SK-N-SH treated with all-trans-retinoic acid at 6 μM for 48 hours (cell line): Measurements from ENCODE around the gene HOXC9.

Source experiments
- ARNTL ChIP-seq: fragments of 450-650 bp; formaldehyde crosslinking; IDR thresholded peaks from 2 replicates; pipeline ENCODE4 v1.5.0; 2020; ENCODE audit warnings: low read depth, mild to moderate bottlenecking, moderate library complexity, borderline replicate concordance
- PPARA ChIP-seq: fragments of 250-450 bp; sonication (Bioruptor Pico); IDR thresholded peaks from 2 replicates; pipeline ENCODE4 v1.5.0; 2020; ENCODE audit warnings: mild to moderate bottlenecking, borderline replicate concordance
- ZC3H10 ChIP-seq: fragments of 250-450 bp; sonication (Bioruptor Pico); IDR thresholded peaks from 2 replicates; pipeline ENCODE4 v1.5.1; 2021; ENCODE audit warnings: mild to moderate bottlenecking, moderate library complexity
- ZFP3 ChIP-seq: fragments of 250-450 bp; sonication (Bioruptor Pico); IDR thresholded peaks from 2 replicates; pipeline ENCODE4 v1.5.0; 2020; ENCODE audit warnings: mild to moderate bottlenecking, moderate library complexity
- ZFP30 ChIP-seq: fragments of 450-650 bp; formaldehyde crosslinking; IDR thresholded peaks from 2 replicates; pipeline ENCODE4 v1.5.0; 2022; ENCODE audit warnings: mild to moderate bottlenecking, moderate library complexity
- TF ChIP-seq, protein P1 (sequence below): fragments of 250-450 bp; sonication (Bioruptor Pico); IDR thresholded peaks from 2 replicates; pipeline ENCODE4 v1.8.0; 2020; ENCODE audit warnings: mild to moderate bottlenecking, moderate library complexity, borderline replicate concordance

GRCh38 chr12:54012631-54013409, 12.9 kb downstream of the HOXC9 start:
- TF ChIP-seq ARNTL (CRISPR knock-in tag) (no peak), PPARA (no peak), ZC3H10 (no peak), ZFP3 (CRISPR knock-in tag) (no peak), ZFP30 (CRISPR knock-in tag) (no peak)
- TF ChIP-seq, protein P1, sequence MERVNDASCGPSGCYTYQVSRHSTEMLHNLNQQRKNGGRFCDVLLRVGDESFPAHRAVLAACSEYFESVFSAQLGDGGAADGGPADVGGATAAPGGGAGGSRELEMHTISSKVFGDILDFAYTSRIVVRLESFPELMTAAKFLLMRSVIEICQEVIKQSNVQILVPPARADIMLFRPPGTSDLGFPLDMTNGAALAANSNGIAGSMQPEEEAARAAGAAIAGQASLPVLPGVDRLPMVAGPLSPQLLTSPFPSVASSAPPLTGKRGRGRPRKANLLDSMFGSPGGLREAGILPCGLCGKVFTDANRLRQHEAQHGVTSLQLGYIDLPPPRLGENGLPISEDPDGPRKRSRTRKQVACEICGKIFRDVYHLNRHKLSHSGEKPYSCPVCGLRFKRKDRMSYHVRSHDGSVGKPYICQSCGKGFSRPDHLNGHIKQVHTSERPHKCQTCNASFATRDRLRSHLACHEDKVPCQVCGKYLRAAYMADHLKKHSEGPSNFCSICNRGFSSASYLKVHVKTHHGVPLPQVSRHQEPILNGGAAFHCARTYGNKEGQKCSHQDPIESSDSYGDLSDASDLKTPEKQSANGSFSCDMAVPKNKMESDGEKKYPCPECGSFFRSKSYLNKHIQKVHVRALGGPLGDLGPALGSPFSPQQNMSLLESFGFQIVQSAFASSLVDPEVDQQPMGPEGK (CRISPR knock-in tag), result no peak
